ENCODE measurements around the gene CNOT1.
"Not testable (repeated sequence)": the region's sequence is repeated elsewhere in the genome, so short reads cannot be mapped to it uniquely, and the experiment has no call there.

The CNOT1 gene

GRCh38 chr16:58502217-58502921, 127.3 kb downstream of the CNOT1 start:
- no peak for DNase-seq (ENCODE audit: low read depth in 2 of 2)

- DNase-seq (ENCODE audit: low read depth in 2 of 2), result peak in 1 of 2 donors; percentile 26
These were observed 128.1 kb downstream of the CNOT1 start for GRCh38 chr16:58501242-58502131.

- DNase-seq (ENCODE audit: low read depth in 2 of 2), result no peak
These were observed 129.0 kb downstream of the CNOT1 start for GRCh38 chr16:58500430-58501241.

GRCh38 chr16:58499615-58500351, 129.8 kb downstream of the CNOT1 start, which contains the start of gene NDRG4:
Gene NDRG4, plus strand, starts transcription at chr16:58500143. Its CDS starts 106 bp downstream, at chr16:58500249.
- DNase-seq (ENCODE audit: low read depth in 2 of 2), result peak in 1 of 2 donors; percentile 49

GRCh38 chr16:58499092-58499511, 130.5 kb downstream of the CNOT1 start:
- no peak for DNase-seq (ENCODE audit: low read depth in 2 of 2)

- DNase-seq (ENCODE audit: low read depth in 2 of 2), result no peak
These were observed 131.1 kb downstream of the CNOT1 start for GRCh38 chr16:58498341-58499091.

GRCh38 chr16:58497935-58498334, 131.7 kb downstream of the CNOT1 start:
- no peak for DNase-seq (ENCODE audit: low read depth in 2 of 2)

GRCh38 chr16:58497468-58497867, 132.2 kb downstream of the CNOT1 start:
- no peak for DNase-seq (ENCODE audit: low read depth in 2 of 2)

GRCh38 chr16:58495521-58496331, 133.9 kb downstream of the CNOT1 start:
- DNase-seq (ENCODE audit: low read depth in 2 of 2), result no peak

- peak; percentile 50 to 61 for DNase-seq (ENCODE audit: low read depth in 2 of 2)
These were observed 134.6 kb downstream of the CNOT1 start for GRCh38 chr16:58494981-58495520.

GRCh38 chr16:58493756-58494431, 135.7 kb downstream of the CNOT1 start:
- DNase-seq (ENCODE audit: low read depth in 2 of 2), result no peak

- DNase-seq (ENCODE audit: low read depth in 2 of 2), result no peak
These were observed 136.9 kb downstream of the CNOT1 start for GRCh38 chr16:58492735-58493134.

- no peak for DNase-seq (ENCODE audit: low read depth in 2 of 2)
These were observed 137.6 kb downstream of the CNOT1 start for GRCh38 chr16:58492066-58492465.

- not testable (repeated sequence) for DNase-seq (ENCODE audit: low read depth in 2 of 2)
These were observed 139.1 kb downstream of the CNOT1 start for GRCh38 chr16:58490539-58490938.

- no peak for DNase-seq (ENCODE audit: low read depth in 2 of 2)
These were observed 139.6 kb downstream of the CNOT1 start for GRCh38 chr16:58490065-58490464.

- no peak for DNase-seq (ENCODE audit: low read depth in 2 of 2)
These were observed 141.1 kb downstream of the CNOT1 start for GRCh38 chr16:58488531-58488930.

GRCh38 chr16:58487566-58488351, 141.9 kb downstream of the CNOT1 start:
- peak; percentile 47 to 50 for DNase-seq (ENCODE audit: low read depth in 2 of 2)
